CD1c-positive myeloid dendritic cell (primary cell): ENCODE measurements around the gene SDK2.

Source experiments
- DNase-seq: peaks from one replicate; pipeline ENCODE4 v3.0.0-alpha.2; 2016; ENCODE audit errors: extremely low spot score

The SDK2 gene

GRCh38 chr17:73534209-73534909, 109.9 kb downstream of the SDK2 start:
- no peak for DNase-seq

- no peak for DNase-seq
Measured at GRCh38 chr17:73533781-73534180, 110.5 kb downstream of the SDK2 start.

- no peak for DNase-seq
Measured at GRCh38 chr17:73533127-73533526, 111.1 kb downstream of the SDK2 start.

- no peak for DNase-seq
Measured at GRCh38 chr17:73532421-73532901, 111.8 kb downstream of the SDK2 start.

- DNase-seq, result no peak
Measured at GRCh38 chr17:73531158-73531557, 113.1 kb downstream of the SDK2 start.

GRCh38 chr17:73528679-73529078, 115.6 kb downstream of the SDK2 start:
- no peak for DNase-seq

GRCh38 chr17:73526952-73527351, 117.3 kb downstream of the SDK2 start:
- no peak for DNase-seq

GRCh38 chr17:73524941-73525679, 119.1 kb downstream of the SDK2 start:
- DNase-seq, result no peak

GRCh38 chr17:73522696-73523095, 121.5 kb downstream of the SDK2 start:
- DNase-seq, result no peak

GRCh38 chr17:73522107-73522506, 122.1 kb downstream of the SDK2 start:
- DNase-seq, result no peak

- no peak for DNase-seq
Measured at GRCh38 chr17:73521376-73521775, 122.9 kb downstream of the SDK2 start.

GRCh38 chr17:73520369-73520761, 123.9 kb downstream of the SDK2 start:
- DNase-seq, result no peak

GRCh38 chr17:73519714-73520368, 124.4 kb downstream of the SDK2 start:
- no peak for DNase-seq

- no peak for DNase-seq
Measured at GRCh38 chr17:73519011-73519410, 125.2 kb downstream of the SDK2 start.

- no peak for DNase-seq
Measured at GRCh38 chr17:73516431-73516830, 127.8 kb downstream of the SDK2 start.

GRCh38 chr17:73514146-73514863, 129.9 kb downstream of the SDK2 start:
- no peak for DNase-seq

- no peak for DNase-seq
Measured at GRCh38 chr17:73513426-73513825, 130.8 kb downstream of the SDK2 start.

- DNase-seq, result no peak
Measured at GRCh38 chr17:73511719-73512115, 132.5 kb downstream of the SDK2 start.

- no peak for DNase-seq
Measured at GRCh38 chr17:73510981-73511718, 133.1 kb downstream of the SDK2 start.

- no peak for DNase-seq
Measured at GRCh38 chr17:73508931-73509605, 135.2 kb downstream of the SDK2 start.
